K562 (cell line): Measurements from ENCODE around the gene KRTAP20-3. TPM values are rescaled to one million over a fixed set of nuclear protein-coding genes. Genes with fewer than 3 reads are reported as not detected.

ENCODE experiments used
- ATAC-seq: fragments of 200-7000 bp; cut with Tn5 transposase; 3 replicates; pipeline ENCODE4 v1.9.1; 2020; ENCODE audit warnings: moderate library complexity
- Bru-seq: library from RNA; stranded (reverse); fragments of 400-500 nt; gene quantifications from one replicate; lab custom pipeline; 2021; lab: Mats Ljungman, UMichigan
- BruChase-seq, 2 experiments: library from RNA; stranded (reverse); fragments of 400-500 nt; gene quantifications; one replicate each; lab custom pipeline; 2021; lab: Mats Ljungman, UMichigan
- BruUV-seq: library from RNA; stranded (reverse); fragments of 400-500 nt; replicated peaks from 2 replicates; lab custom pipeline; 2021; lab: Mats Ljungman, UMichigan
- CTCF ChIA-PET: fragments of 300-600 bp; formaldehyde crosslinking; extraction: SDS; loops from one replicate; lab custom pipeline; 2021; ENCODE audit warnings: low intra/inter-chr PET ratio; lab: Yijun Ruan, JAX
- POLR2A ChIA-PET: fragments of 300-600, 350-650 bp; sonication (Branson Sonifier 250); formaldehyde crosslinking; extraction: SDS; loops from one replicate; lab custom pipeline; 2021; ENCODE audit warnings: antibody characterized with exemption, inconsistent platforms; lab: Yijun Ruan, JAX
- DNase-seq, 4 experiments: peaks; one replicate each; pipeline versions ENCODE4 v3.0.0 to v3.0.0-alpha.2; 2011 to 2018; ENCODE audit warnings: low spot score in 3 of 4, mixed read lengths in 3 of 4; ENCODE audit errors: extremely low read depth in 1 of 4
- FAIRE-seq: peaks from 2 replicates; lab custom pipeline; 2011; peaks lifted over from hg19 to GRCh38; lab: Jason Lieb, UNC
- H2AFZ ChIP-seq: 2 replicates; pipeline ENCODE4 v1.6.0; 2011; ENCODE audit warnings: low read depth, low read length, control low read depth, inconsistent platforms
- H3K27ac ChIP-seq: fragments of 200-600 bp; 3 replicates; pipeline ENCODE4 v1.8.0; 2011; ENCODE audit warnings: low read depth, mild to moderate bottlenecking, control low read depth, inconsistent platforms, low read length, moderate library complexity, mixed read lengths; ENCODE audit errors: extremely low read depth
- H3K27me3 ChIP-seq, 2 experiments: fragments of 300-600 bp in 1 of 2; 2 replicates in 1 of 2; 3 replicates in 1 of 2; pipeline versions ENCODE4 v1.6.0 to v1.8.0; 2011; ENCODE audit warnings: inconsistent platforms in 2 of 2, low read length in 2 of 2, mild to moderate bottlenecking in 1 of 2, mixed read lengths in 1 of 2, moderate library complexity in 1 of 2; ENCODE audit not compliant: control insufficient read depth in 2 of 2, insufficient read depth in 2 of 2
- H3K36me3 ChIP-seq: fragments of 300-600 bp; 3 replicates; pipeline ENCODE4 v1.8.0; 2011; ENCODE audit warnings: mild to moderate bottlenecking, low read length, inconsistent platforms; ENCODE audit not compliant: control insufficient read depth, insufficient read depth
- H3K4me1 ChIP-seq, 2 experiments: fragments of 200-600 bp in 1 of 2; replicated peaks in 1 of 2; 2 replicates in 1 of 2; 3 replicates in 1 of 2; pipeline versions ENCODE4 v1.5.1 to v1.8.0; 2011; ENCODE audit warnings: inconsistent platforms in 2 of 2, low read length in 2 of 2, mild to moderate bottlenecking in 1 of 2, mixed read lengths in 1 of 2, moderate library complexity in 1 of 2; ENCODE audit not compliant: control insufficient read depth in 2 of 2, insufficient read depth in 2 of 2
- H3K4me2 ChIP-seq: 2 replicates; pipeline ENCODE4 v1.6.1; 2011; ENCODE audit warnings: low read length, control low read depth, inconsistent platforms, mixed read lengths; ENCODE audit not compliant: insufficient read depth
- H3K4me3 ChIP-seq: fragments of 200-600 bp; sonication (generic), shearing (Covaris generic); 2 replicates; pipeline ENCODE4 v1.5.1; 2016; ENCODE audit warnings: control low read depth, inconsistent platforms
- H3K79me2 ChIP-seq: fragments of 200-600 bp; 3 replicates; pipeline ENCODE4 v1.8.0; 2011; ENCODE audit warnings: low read length, inconsistent platforms; ENCODE audit not compliant: control insufficient read depth, insufficient read depth
- H3K9ac ChIP-seq, 2 experiments: 2 replicates each; pipeline versions ENCODE4 v1.6.0 to v1.6.1; 2011; ENCODE audit warnings: low read depth in 2 of 2, low read length in 2 of 2, control low read depth in 1 of 2, inconsistent platforms in 1 of 2, mild to moderate bottlenecking in 1 of 2, mixed read lengths in 1 of 2; ENCODE audit not compliant: insufficient read depth in 1 of 2
- H3K9me1 ChIP-seq: one replicate; pipeline ENCODE4 v1.6.0; 2011; ENCODE audit warnings: inconsistent platforms, mild to moderate bottlenecking, low read length, moderate library complexity; ENCODE audit not compliant: control insufficient read depth, insufficient read depth
- H3K9me3 ChIP-seq: replicated peaks from 2 replicates; pipeline ENCODE4 v1.5.1; 2011; ENCODE audit warnings: low read depth, low read length, inconsistent platforms; ENCODE audit not compliant: control insufficient read depth, insufficient read depth
- H4K20me1 ChIP-seq: replicated peaks from 2 replicates; pipeline ENCODE4 v1.6.1; 2011; ENCODE audit warnings: low read length, inconsistent platforms, mixed read lengths; ENCODE audit not compliant: control insufficient read depth, insufficient read depth
- CXXC5 ChIP-seq: fragments of 250-450 bp; sonication (Bioruptor Pico); IDR thresholded peaks from 2 replicates; pipeline ENCODE4 v1.8.0; 2022; ENCODE audit warnings: inconsistent platforms, mild to moderate bottlenecking, moderate library complexity
- EP300 ChIP-seq: IDR thresholded peaks from 2 replicates; pipeline ENCODE4 v1.6.1; 2012; ENCODE audit warnings: low read length, improper control_type of control experiment
- ETV6 ChIP-seq, 3 experiments: fragments of 150-350 bp in 1 of 3; sonication (generic) in 1 of 3; formaldehyde crosslinking in 1 of 3; IDR thresholded peaks; 2 replicates each; pipeline versions ENCODE4 v1.6.1 to v1.8.0; 2014 to 2022; ENCODE audit warnings: borderline replicate concordance in 2 of 3, low read depth in 2 of 3, antibody characterized with exemption in 1 of 3, low read length in 1 of 3, mild to moderate bottlenecking in 1 of 3, missing genetic modification reagents in 1 of 3
- GABPB2 ChIP-seq: fragments of 250-450 bp; sonication (Bioruptor Pico); conservative IDR thresholded peaks from 2 replicates; pipeline ENCODE4 v1.5.1; 2021; ENCODE audit warnings: mild to moderate bottlenecking
- KLF1 ChIP-seq: fragments of 450-650 bp; IDR thresholded peaks from 2 replicates; pipeline ENCODE4 v1.6.1; 2016; ENCODE audit warnings: missing genetic modification characterization, missing compliant biosample characterization
- RB1 ChIP-seq: fragments of 450-650 bp; IDR thresholded peaks from 2 replicates; pipeline ENCODE4 v1.6.1; 2017; ENCODE audit warnings: low read depth, mild to moderate bottlenecking
- TRIM24 ChIP-seq, 2 experiments: fragments of 450-650 bp; IDR thresholded peaks; 2 replicates each; pipeline ENCODE4 v1.6.1; 2016
- XRCC5 ChIP-seq: fragments of 200-400 bp; formaldehyde crosslinking; IDR thresholded peaks from 2 replicates; pipeline ENCODE4 v1.6.1; 2017; ENCODE audit warnings: low read depth, mild to moderate bottlenecking, low read length
- ZNF23 ChIP-seq: fragments of 250-450 bp; sonication (Bioruptor Pico); IDR thresholded peaks from 2 replicates; pipeline ENCODE4 v1.4.0; 2020; ENCODE audit warnings: mild to moderate bottlenecking
- ZNF75A ChIP-seq: fragments of 450-650 bp; formaldehyde crosslinking; IDR thresholded peaks from 2 replicates; pipeline ENCODE4 v1.4.0; 2020; ENCODE audit warnings: mild to moderate bottlenecking
- WGBS: fragments of 100-300 bp; shearing (Covaris generic); methylation state at CpG from one replicate; pipeline ENCODE4 v1.1.6; 2016; ENCODE audit warnings: low coverage, mixed read lengths; ENCODE audit not compliant: insufficient coverage; ENCODE audit errors: missing lambda C conversion rate; 5-methylcytosine and 5-hydroxymethylcytosine counted together
- in situ Hi-C: fragments of 300-500 bp; cut with MboI; formaldehyde crosslinking; loops from 4 replicates; pipeline ENCODE4 v1.15.0; 2018; ENCODE audit warnings: inconsistent platforms, mixed read lengths
- intact Hi-C: fragments of 100-400 bp; cut with micrococcal nuclease; formaldehyde crosslinking; loops from 2 replicates; pipeline ENCODE4 v1.14.2; 2022
- long read RNA-seq, 3 experiments: library from polyadenylated mRNA in 2 of 3; library from RNA in 1 of 3; unstranded in 2 of 3; stranded (forward) in 1 of 3; transcript quantifications; one replicate each; pipeline ENCODE4 v2.0.0, GENCODE V29; 2019 to 2022
- polyA minus RNA-seq, 3 experiments: library from RNA; depleted of rRNA, polyadenylated mRNA; stranded (reverse); fragments of >200 nt; gene quantifications; 2 replicates each; pipeline ENCODE4 v1.2.3, GENCODE V29; 2011
- polyA plus RNA-seq, 8 experiments: library from polyadenylated mRNA; depleted of rRNA in 4 of 8; stranded (reverse) in 5 of 8; unstranded in 3 of 8; fragments of >200 nt; fragmentation: Nextera tagmentation in 2 of 8; fragmentation: Illumina TruSeq in 1 of 8; extraction: Ambion mirVana in 2 of 8; extraction: Trizol in 1 of 8; gene quantifications; 2 replicates each; pipeline versions ENCODE4 v1.2.1 to v1.2.3, GENCODE V29; 2011 to 2014; ENCODE audit warnings: inconsistent platforms in 1 of 8, missing spikeins in 1 of 8
- total RNA-seq, 7 experiments: library from RNA; depleted of rRNA in 6 of 7; stranded (reverse); fragments of >200 nt in 6 of 7; fragmentation: Illumina TruSeq in 2 of 7; extraction: Trizol in 2 of 7; gene quantifications; 2 replicates each; pipeline versions ENCODE4 v1.2.1 to v1.2.3, GENCODE V29; 2011 to 2021; ENCODE audit warnings: low replicate concordance in 1 of 7
- TF ChIP-seq, protein P1 (sequence below): fragments of 150-350 bp; conservative IDR thresholded peaks from 2 replicates; pipeline ENCODE4 v1.6.1; 2014; ENCODE audit warnings: low read length

Gene KRTAP20-3
- total RNA-seq (2011; cell fraction: chromatin; rRNA removed; ENCODE audit: low replicate concordance) = not detected in 2 replicates
- total RNA-seq (2011; cell fraction: nucleolus; rRNA removed) = not detected in 2 replicates
- not detected in 2 replicates for total RNA-seq (2011; cell fraction: nucleoplasm; rRNA removed)
- total RNA-seq (2014; rRNA removed) (not detected in 2 replicates), total RNA-seq (2014; rRNA removed; fragmentation: Illumina TruSeq; extraction: Trizol) (not detected in 2 replicates), total RNA-seq (2015; rRNA removed; fragmentation: Illumina TruSeq; extraction: Trizol) (not detected in 2 replicates), total RNA-seq (2021) (not detected in 2 replicates), polyA plus RNA-seq (2011; rRNA removed) (not detected in 2 replicates), polyA plus RNA-seq (2014; fragmentation: Illumina TruSeq; extraction: Trizol) (not detected in 2 replicates), polyA plus RNA-seq (2014; fragmentation: Nextera tagmentation; extraction: Ambion mirVana) (not detected), polyA plus RNA-seq (2014; rRNA removed) (not detected in 2 replicates), polyA minus RNA-seq (2011; rRNA and poly(A)+ RNA removed) (not detected in 2 replicates), Bru-seq, nascent RNA (not detected), BruChase-seq, experiment 1, labeled RNA remaining after a 2-hour chase (not detected), BruChase-seq, experiment 2, labeled RNA remaining after a 6-hour chase (not detected)
- not detected in 2 replicates for polyA plus RNA-seq (2011; cell fraction: cytosol; rRNA removed)
- polyA plus RNA-seq (2011; cell fraction: nucleus; rRNA removed) = not detected in 2 replicates
- polyA plus RNA-seq (2012) = not detected in 2 replicates
- not detected in 2 replicates for polyA minus RNA-seq (2011; cell fraction: cytosol; rRNA and poly(A)+ RNA removed)
- polyA minus RNA-seq (2011; cell fraction: nucleus; rRNA and poly(A)+ RNA removed) = not detected in 2 replicates
- long read RNA-seq, experiment 1 = 0 reads
- long read RNA-seq, experiment 2 = 0 reads
- long read RNA-seq, experiment 3 = 0 reads

DNA sequence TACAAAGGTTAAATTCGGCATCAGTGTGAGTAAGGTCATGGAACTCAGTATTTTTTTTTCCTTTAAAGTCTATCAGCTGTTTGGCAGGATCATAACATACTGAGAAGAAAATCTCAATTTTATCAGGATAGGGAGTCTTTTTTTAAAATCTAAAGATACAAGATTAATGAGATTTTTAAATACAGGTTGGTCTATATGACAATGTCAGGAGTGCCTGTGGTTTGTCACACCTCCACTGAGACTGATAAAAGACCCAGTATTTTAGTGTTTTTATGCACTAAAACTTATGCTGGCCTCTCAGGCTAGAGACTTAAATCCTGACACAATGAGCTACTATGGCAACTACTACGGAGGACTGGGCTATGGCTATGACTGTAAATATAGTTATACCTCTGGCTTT, at the start of gene KRTAP20-3:
Gene KRTAP20-3 (plus strand): TSS at position 301 of the 400 bp plus-strand sequence.
- no peaks in the 10 kb centered on the region for H3K9me1 ChIP-seq
- no peak for TF ChIP-seq KLF1 (tag)
- TF ChIP-seq, all 486 proteins: peak for 0
- Histone ChIP-seq H3K9me3 (no peaks in the 10 kb centered on the region; the same call in 1 of the 2 replicates), H3K4me3 (no peak within 1 kb of the TSS), H4K20me1 (no peaks in the 10 kb centered on the region), H3K27ac (no peak within 1 kb of the TSS), H2AFZ (no peak within 1 kb of the TSS), H3K27me3 (no peaks in the 10 kb centered on the region), H3K9ac (no peak within 1 kb of the TSS), H3K4me1 (no peaks in the 10 kb centered on the region), H3K36me3 (no peaks in the 10 kb centered on the region), H3K4me2 (no peak within 1 kb of the TSS), H3K79me2 (no peaks in the 10 kb centered on the region)
- ChIA-PET CTCF (no interaction called here), POLR2A (no interaction called here)
- intact Hi-C loops = no loop called here
- FAIRE-seq = no peak
- BruUV-seq = no TSS peak
- in situ Hi-C loops = no loop called here
- no peak for DNase-seq
- ATAC-seq = no peak
- 0% methylated on average over 2 of the region's 2 CpGs for WGBS

DNA sequence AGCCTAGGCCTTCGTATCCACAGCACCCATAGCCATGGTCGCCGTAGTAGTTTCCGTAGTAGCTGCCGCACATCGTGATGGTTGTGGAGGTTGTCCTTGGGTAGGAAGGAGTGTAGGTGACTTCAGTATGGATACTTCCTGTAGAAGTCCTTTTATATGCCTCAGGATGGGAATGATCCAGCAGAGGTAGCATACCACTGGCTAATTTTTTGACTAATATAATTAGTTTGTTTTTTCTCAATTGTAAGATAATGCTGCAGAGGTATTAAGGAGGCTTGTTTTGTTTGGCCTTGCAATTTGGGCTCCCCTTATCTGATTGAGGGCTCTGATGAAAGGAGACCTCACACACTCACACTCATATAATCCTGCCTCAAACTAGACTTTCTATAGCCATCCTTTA, 43.9 kb upstream of the KRTAP20-3 start, which contains the start of gene KRTAP6-2:
Gene KRTAP6-2 (minus strand): TSS at position 101 of the 400 bp plus-strand sequence. CDS start 28 bp downstream, at position 73.
- Histone ChIP-seq H4K20me1 (no peaks in the 10 kb centered on the region), H3K9me1 (no peaks in the 10 kb centered on the region), H3K36me3 (no peaks in the 10 kb centered on the region), H3K4me1 (no peaks in the 10 kb centered on the region), H3K9ac (no peak within 1 kb of the TSS), H3K27me3 (no peaks in the 10 kb centered on the region), H3K4me2 (no peak within 1 kb of the TSS), H2AFZ (no peak within 1 kb of the TSS), H3K27ac (no peak within 1 kb of the TSS), H3K79me2 (no peaks in the 10 kb centered on the region), H3K4me3 (no peak within 1 kb of the TSS), H3K9me3 (no peaks in the 10 kb centered on the region)
- ChIA-PET CTCF (no interaction called here), POLR2A (no interaction called here)
- ATAC-seq = no peak
- no peak for FAIRE-seq
- no TSS peak for BruUV-seq
- intact Hi-C loops = no loop called here
- 0% methylated on average over 6 of the region's 6 CpGs for WGBS
- in situ Hi-C loops = no loop called here
- DNase-seq = no peak
- TF ChIP-seq ZNF75A (CRISPR knock-in tag) (no peak), RB1 (no peak), EP300 (no peak), ZNF23 (CRISPR knock-in tag) (no peak), CXXC5 (CRISPR knock-in tag) (no peak), ETV6 (IDR thresholded peaks at IDR 0.05; ENCODE audit: borderline replicate concordance in 1 of 2, low read depth in 2 of 2, low read length in 1 of 2) (no peak), ETV6 (CRISPR knock-in tag; IDR thresholded peaks at IDR 0.05; ENCODE audit: borderline replicate concordance) (no peak), GABPB2 (CRISPR knock-in tag) (no peak), TRIM24 (IDR thresholded peaks at IDR 0.05) (no peak), XRCC5 (no peak)
- TF ChIP-seq, protein P1, sequence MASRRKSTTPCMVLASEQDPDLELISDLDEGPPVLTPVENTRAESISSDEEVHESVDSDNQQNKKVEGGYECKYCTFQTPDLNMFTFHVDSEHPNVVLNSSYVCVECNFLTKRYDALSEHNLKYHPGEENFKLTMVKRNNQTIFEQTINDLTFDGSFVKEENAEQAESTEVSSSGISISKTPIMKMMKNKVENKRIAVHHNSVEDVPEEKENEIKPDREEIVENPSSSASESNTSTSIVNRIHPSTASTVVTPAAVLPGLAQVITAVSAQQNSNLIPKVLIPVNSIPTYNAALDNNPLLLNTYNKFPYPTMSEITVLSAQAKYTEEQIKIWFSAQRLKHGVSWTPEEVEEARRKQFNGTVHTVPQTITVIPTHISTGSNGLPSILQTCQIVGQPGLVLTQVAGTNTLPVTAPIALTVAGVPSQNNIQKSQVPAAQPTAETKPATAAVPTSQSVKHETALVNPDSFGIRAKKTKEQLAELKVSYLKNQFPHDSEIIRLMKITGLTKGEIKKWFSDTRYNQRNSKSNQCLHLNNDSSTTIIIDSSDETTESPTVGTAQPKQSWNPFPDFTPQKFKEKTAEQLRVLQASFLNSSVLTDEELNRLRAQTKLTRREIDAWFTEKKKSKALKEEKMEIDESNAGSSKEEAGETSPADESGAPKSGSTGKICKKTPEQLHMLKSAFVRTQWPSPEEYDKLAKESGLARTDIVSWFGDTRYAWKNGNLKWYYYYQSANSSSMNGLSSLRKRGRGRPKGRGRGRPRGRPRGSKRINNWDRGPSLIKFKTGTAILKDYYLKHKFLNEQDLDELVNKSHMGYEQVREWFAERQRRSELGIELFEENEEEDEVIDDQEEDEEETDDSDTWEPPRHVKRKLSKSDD = no peak
